Stimulated activated CD8-positive, alpha-beta memory T cell treated with anti-CD3 and anti-CD28 coated beads, Interleukin-4, amount 100 ng/mL, for 1 hour (primary cell): ENCODE measurements around the gene LARGE1.
"Not testable (repeated sequence)": the region's sequence is repeated elsewhere in the genome, so short reads cannot be mapped to it uniquely, and the experiment has no call there.

Source experiments
- DNase-seq, 2 donors: peaks; one replicate each; pipeline ENCODE4 v3.0.0-alpha.2; 2020; ENCODE audit warnings: low read depth in 2 of 2, low spot score in 1 of 2

LARGE1 gene

DNA sequence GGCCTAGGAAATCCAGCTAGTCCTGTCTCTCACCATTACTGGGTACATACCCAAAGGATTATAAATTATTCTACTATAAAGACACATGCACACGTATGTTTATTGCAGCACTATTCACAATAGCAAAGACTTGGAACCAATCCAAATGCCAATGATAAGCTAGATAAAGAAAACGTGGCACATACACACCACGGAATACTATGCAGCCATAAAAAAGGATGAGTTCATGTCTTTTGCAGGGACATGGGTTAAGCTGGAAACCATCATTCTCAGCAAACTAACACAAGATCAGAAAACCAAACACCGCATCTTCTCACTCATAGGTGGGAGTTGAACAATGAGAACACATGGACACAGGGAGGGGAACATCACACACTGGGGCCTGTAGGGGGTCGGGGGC lies 61.6 kb downstream of the LARGE1 start:
- DNase-seq: not testable (repeated sequence)

DNA sequence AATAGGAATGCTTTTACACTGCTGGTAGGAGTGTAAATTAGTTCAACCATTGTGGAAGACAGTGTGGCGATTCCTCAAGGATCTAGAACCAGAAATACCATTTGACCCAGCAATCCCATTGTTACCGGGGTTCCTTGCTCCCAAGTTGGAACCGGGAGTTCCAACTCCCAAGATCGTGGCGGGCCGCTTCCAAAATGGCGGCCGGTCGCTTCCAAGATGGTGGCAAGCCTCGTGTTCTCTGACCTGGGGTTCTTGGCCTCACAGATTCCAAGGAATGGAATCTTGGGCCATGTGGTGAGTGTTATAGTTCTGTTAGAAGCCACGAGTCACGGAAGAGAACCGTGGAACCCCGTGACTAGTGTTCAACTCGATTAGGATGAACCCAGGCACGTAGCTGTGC lies 62.5 kb downstream of the LARGE1 start:
- DNase-seq: not testable (repeated sequence)

DNA sequence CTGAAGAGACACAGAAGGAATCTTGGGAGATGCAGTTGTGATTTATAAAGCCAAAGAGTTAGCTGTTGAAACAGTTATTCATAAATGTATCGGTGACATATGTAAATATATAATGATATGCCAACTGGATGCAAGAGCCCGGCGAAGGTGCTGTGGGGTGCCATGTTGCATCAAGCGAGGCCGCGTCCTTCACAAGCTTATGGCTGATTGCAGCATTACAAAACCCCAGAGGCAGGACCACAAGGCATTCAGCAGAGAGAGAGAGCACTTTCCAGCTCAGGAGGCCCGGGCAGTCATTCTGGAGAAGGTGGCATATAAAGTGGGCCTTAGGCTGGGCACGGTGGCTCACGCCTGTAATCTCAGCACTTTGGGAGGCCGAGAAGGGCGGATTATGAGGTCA lies 65.6 kb downstream of the LARGE1 start:
- DNase-seq: no peak

DNA sequence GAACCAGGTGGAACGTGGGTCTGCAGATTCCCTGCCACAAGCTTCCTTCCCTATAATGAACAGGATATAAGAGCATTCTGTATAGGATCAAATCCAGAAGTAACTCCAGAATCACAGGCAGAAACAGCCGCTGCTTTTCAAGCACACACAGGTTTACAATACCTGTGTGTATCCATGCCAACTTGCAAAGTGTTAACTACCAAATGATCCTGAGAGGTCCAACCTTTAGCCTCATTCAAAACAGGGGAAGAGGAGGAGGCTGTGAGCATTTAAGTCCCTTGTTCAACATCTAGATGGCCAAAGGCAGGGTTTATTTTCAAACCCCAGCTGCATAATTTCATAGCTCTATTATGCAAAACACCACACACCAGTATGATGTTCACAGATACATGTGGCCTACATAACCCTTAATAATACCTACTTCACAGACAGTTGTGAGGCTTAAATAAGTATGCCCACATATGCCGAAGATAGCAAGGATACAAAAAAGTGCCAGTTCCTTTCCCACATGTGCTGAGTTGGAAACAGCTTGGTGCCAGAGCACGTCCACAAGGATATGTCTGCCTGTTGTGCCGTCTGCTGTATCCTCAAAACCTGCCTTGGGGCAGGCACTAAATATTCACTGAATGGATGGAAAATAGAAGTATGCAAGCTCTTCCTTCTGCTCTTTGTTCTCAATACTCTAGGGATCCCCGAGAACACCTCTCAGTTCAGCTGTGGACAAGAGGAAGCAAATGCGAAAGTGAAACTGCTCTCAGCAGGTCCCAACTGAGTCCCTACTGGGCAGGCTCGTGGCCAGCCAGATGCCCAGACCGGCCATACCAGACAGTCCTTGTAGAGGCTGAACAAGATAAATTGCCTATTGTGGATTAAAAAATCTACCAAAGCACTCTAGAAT lies 66.8 kb downstream of the LARGE1 start:
- no peak for DNase-seq

DNA sequence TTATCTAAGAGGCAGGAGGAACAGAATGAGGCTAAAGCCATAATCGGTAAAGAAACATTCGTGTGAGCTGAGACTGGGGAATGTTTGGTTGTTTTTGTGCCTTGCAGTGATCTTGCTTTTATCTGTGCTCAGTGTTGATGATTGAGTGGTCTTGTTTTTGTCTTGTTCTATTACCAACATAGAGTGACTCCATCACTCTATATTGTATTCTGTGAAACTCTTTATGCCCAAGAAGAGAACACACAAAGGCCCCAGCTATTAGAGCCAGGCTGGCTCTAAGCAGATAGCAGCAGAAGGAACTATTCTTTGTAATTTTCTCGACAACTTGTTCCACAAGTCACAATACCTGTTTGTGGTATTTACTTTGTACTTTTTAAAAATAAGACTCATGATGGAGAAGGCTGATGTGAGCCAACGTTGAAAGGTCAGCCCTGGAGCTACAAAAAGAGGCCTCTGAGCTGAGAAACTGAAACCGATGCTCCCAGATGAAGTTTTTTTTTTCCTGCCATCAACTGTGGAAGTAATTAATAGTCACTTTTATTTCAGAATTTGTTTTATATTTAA lies 68.4 kb downstream of the LARGE1 start:
- no peak for DNase-seq

DNA sequence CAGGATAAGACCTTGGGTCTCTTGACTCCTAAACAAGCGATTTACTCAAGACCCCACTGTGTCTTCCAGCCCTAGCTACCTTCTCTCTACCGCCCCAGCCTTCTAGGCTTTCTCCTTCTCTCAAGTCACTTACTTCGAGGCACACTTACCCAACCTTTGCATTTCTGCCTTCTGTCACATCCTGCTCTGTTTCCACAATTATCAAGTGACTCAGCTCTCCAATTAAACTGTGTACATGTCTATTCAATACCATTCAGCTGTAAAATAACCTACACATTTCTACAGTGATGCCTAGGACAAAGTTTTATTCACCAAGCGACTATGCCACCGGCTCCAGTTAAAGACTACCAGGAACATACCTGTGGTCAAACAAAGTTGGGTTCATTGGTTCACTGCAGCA lies 69.0 kb downstream of the LARGE1 start:
- DNase-seq: no peak

DNA sequence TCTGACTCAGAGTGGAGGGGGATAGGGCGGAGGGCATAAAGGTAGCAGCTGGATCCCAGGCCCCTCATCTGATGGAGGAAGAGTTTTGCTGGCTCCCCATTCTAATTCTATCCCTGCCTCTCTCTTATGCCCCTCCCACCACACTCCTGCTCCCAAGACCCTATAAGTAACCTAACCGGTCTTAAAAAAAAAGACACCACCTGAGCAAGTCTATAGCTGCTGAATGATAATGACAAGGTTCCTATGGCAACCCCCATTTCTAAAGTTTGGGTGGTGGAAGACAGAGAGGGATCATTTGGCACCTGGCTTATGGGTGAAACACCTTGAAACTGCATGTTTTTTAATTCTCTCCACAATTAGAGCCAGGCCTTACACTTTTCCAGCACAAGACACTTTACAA lies 69.6 kb downstream of the LARGE1 start:
- no peak for DNase-seq

DNA sequence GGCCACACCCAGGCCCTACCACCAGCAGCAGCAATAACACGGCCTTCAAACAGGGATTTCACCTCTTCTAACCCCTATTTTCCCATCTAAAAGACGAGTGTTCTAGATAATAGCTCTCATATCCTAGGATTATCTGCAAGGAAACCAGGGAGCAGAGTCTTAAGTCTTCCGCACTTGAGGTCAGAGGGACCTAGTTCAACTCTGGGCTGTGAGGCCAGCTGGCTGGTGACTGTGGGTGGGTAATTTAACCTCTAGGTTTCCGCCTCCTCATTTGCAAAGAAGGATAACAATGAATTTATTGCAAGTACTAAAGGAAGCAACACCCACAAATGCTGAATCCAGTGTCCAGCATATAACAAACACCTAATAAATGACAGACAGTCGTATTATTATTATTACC lies 70.1 kb downstream of the LARGE1 start:
- no peak for DNase-seq

DNA sequence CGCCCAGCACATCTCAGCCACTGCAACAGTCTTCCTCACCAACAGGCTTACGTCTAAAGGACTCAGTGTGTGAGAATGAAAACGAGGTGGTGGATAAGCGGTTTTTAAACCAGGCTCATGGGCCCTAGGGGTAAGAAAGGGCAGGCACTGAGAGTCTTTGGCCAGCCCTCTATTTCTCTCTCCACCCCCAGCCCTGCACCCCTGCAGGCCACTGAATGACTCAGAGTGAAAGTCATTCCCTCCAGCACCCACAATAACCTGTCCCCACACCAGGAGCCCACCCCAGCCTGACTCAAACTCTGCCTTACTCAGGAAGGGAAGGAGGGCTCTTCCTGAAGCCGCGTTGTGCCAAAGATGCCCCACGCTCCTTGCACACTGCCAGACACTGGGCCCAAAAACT lies 72.0 kb downstream of the LARGE1 start:
- no peak for DNase-seq

DNA sequence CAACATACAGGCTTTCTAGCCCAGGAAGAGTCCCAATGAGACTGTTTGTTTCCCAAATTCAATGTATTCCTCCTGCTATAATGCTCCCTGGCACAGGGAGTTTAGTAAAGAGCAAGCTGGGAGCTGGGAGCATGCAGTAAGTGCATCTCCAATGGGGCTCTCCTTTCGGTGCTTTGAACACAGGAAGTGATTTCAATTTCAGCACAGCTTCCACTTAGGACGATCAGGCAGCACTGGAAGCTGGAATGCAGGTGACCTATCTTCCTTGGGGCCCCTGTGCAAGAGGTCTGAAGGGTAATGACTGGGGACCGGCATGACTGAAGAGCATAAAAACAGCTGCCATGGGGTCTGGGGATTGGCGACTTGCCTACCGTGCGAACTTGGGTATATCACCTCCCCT lies 76.0 kb downstream of the LARGE1 start:
- no peak for DNase-seq

DNA sequence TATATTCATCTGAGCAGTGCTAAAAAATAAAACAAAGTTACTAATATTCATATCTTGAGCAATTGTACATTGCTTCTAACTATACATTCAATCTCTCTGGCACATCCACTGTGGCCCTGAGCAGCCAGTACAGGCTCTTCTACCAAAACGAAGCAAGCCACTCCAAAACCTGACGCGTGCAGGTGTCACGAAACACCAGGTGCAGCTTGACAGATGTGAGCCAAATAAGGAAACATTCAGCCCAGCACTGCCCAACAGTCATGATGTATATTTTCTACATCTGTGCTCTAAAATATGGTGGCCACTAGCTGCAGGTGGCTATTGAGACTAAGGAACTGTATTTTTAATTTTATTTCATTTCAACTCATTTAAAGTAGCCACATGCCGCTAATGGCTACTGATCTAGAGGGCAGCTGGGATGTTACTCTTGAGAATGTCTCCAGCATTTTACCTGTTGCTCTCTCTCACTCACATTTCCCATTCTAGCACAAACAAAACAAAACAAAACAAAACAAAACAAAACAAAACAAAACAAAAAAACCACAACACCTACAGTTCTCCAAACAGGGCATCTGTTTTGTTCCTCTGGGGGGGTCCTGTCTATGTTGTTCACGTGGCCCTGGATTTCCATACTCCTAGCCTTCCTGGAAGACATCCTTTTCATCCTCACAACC lies 77.7 kb downstream of the LARGE1 start:
- no peak for DNase-seq

DNA sequence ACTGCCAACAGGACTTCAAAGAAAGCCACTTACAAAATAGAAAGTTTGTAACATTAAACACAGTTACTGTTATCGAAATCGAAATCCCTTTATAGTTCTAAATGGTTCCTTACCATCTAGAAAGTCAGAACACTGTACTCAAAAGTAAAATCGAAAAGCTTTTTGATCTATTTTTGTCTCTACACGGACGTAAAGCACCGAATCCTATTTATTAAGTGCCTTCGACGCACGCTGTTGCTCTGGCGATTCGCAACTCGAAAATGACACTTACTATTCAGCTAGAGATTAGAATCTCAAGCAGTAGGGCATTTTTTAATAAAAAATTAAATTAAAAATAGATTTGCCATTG lies 78.3 kb downstream of the LARGE1 start:
- no peak for DNase-seq

DNA sequence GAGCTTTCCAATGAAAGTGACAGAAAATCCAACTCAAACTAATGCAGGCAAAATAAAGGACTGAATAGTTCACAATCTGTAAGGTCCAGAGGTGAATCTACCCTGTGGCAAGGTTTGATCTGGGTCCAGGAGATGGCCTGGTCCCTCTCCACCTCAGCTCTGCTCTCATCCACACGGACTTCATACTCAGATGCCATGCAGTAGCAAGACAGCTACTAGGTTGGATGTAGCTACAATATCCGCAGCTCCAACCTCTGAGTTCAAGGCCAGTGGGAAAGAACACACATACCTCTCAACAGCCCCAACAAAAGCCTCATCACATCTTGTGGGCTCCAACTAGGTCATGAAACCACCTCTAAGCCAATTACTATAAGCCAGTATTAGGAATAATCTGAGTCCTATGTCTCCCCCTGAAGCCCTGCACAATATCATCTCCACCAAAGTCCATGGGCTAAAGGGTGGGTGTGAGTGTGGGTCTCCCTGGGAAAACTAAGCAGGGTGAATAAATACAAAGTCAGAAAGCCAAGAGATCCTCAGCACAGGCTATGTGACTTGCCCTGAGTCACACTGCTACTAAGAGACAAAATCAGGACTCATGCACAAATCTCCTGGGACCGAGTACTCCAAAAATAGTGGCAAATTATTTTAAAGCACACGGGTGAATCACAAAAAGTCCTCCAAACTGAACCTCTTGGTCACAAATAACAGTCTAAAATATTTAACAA lies 78.8 kb downstream of the LARGE1 start:
- DNase-seq: no peak

DNA sequence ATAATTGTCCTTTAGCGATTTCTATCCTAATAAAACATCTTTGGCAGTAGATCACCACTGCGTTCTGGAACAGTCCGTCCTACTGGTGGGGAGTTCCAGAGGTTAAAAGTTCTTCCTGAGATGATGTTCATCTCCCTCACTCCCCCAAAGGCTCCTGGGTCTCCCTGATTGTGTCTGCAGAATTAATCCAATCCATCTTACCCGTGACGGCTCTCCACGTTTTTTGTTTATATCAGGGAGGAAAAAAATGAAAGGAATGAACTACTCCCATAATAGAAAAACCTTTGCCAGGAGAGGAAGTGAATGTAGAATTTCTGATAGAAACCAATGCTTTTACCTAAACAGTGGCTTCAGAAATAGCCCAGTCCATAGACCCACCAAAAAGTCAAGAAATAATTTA lies 81.6 kb downstream of the LARGE1 start:
- DNase-seq: no peak

DNA sequence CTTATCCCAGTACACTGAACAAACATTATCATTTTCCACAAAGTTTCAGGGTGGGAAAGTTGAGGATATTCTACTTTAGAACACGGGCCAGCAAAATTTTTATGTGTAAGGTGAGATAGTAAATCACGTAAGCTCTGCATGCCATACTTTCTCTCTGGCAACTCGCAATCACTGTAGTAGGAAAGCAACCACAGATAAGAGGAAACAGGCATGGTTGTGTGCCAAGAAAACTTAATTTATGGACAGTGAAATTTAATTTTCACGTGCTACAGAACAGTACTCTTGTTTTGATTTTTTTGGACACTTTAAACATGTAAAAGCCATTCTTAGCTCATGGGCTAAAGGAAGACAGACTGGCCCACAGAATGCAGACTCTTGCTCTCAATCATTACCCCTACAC lies 82.5 kb downstream of the LARGE1 start:
- no peak for DNase-seq

DNA sequence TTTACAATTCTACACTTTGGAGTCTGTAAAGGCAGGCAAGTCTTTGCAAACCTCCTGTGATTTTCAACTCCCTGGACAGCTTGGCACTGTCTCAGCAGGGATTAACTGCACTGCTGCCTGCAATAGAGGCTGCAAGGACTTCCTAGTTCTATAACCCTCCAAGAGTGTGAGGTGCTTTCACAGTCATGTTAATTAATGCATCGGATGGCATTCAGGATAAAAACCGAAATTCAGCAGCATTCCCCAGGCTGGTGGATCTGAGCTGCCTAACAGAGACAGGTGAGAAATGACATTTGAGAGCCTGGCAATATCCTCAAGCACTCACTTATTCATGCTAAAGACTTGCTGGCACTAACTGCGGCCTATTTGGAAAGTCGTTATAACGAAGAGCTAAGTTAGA lies 85.0 kb downstream of the LARGE1 start:
- DNase-seq: no peak

DNA sequence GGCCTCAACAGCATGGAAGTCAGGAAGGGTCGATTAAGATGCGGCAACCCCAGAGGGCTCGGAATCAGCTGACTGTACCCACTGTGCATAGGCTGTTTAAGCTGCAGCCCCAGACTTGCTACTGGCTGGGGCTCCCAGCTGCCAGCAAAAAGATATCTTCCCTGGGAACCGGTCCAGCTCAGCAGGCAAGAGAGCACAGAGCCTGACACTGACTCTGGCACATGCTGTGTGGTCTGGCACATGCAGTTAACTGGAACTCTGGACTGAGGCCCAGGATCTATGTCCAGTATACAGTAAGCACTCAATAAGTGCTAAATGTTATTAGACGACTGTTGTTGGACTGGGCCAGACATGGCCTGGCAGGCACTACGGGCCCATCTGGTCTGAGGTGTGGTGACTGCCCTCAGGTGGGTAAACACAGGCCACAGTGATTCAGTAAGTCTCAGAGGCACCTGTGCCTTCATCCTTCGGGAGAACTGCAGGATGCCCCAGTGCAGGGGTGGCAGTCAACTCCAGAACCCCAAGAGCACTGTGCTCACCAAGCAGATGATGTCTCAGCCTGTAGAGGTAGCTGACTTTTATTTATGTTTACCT lies 87.6 kb downstream of the LARGE1 start:
- no peak for DNase-seq

DNA sequence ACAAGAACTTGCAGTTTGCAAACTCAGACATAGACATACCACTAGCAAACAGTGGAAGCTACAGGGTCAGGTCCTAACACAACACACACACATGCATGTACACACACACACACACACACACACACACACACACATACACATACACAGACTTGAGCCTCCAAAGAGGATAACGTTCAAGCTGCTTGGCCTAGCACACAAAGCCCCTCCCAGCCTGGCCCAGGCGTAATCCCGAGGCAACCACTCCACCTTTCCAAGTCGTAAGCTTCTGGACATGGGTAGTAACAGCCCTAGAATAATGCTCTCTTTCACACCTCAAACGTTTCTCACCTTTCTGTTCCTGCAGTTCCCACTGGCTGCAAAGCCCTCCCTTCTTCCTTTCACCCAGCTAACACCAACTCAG lies 88.6 kb downstream of the LARGE1 start:
- DNase-seq: no peak

DNA sequence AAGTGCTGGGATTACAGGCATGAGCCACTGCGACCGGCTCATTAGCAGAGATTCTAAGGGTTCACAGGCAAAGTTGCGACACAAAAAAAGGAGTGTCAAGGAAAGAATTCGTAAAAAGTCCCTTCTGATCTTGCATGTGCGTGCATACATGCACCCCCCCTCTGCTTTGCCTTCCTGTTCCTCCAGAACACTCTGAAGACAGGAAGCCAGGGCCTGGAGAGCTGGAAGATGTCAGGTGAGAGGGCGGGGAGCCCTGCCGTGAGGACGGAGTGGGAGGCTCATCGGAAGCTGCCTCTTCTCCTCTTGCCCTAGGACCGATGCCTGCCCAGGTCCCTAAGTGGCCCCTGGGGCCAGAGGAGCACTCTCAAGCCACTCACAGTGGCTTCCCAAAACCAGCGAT lies 89.1 kb downstream of the LARGE1 start:
- no peak for DNase-seq

DNA sequence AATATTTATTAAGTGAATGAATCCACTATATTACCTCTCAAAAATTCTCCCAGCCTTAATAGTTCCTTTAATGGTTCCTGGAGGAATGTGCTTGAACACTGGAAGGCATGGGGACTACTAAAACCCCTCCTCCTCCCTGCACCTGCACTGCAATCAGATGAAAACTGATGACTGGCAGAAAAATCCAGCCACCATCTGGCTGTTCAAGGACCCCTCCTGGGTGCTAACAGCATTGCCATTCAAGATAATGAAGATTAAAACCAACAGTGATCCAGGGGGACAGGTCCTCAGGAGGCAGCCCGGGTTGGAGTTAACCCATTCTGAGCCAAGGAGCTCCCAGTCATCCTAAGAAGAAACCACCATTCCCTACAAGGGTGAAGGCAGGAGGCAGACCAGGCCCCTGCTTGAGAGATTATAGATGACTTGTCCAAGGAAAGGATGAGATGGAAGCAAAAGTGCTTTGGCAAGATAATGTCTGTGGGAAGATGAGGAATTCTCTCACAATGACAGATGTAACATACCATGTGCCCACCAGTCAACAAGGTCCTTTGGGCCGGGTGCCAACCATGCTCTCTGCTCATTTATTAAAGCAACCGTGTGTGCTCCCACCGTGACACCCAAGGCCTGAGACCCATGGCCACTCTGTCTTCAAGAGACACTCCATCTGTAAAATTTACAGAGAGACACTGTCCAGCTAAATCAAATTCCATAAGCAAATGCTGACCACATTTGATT lies 90.6 kb downstream of the LARGE1 start:
- DNase-seq: no peak

DNA sequence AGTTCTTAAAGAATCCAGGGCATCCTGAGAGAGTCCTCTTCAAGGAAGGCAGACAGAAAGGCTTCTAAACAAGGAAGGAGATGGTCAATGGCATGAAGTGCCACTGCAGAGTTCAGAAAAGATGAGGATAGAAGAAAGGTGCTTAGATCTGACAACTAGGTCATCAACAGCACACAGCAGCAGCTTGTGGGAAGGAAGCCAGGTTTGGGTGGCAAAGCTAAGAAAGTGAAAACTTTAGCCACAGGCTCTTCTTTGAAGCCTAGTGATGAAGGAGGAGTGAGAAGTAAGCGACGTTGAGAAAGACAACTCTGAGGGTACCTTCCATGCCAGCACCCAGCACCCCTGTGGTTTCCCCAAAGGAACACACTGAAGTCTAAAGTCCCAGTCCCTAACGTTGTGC lies 92.0 kb downstream of the LARGE1 start:
- no peak for DNase-seq
